Mesenchymal stem cell (in vitro differentiated cells and primary cell): ENCODE measurements around the gene WNT5B.

Experiments used
- DNase-seq: peaks from one replicate; pipeline ENCODE4 v3.0.0-alpha.2; 2013
- H2AFZ ChIP-seq: one replicate; pipeline ENCODE4 v1.6.1; 2013; ENCODE audit warnings: low read depth, mild to moderate bottlenecking, control low read depth, inconsistent platforms, low read length, moderate library complexity
- H2AK5ac ChIP-seq: 2 replicates; pipeline ENCODE4 v1.6.1; 2013; ENCODE audit warnings: low read length, moderate library complexity, mild to moderate bottlenecking, inconsistent platforms; ENCODE audit not compliant: severe bottlenecking
- H2BK120ac ChIP-seq: one replicate; pipeline ENCODE4 v1.6.1; 2013; ENCODE audit warnings: low read depth, mild to moderate bottlenecking, inconsistent platforms, low read length, moderate library complexity
- H2BK12ac ChIP-seq, 2 experiments: one replicate each; pipeline ENCODE4 v1.6.1; 2013; ENCODE audit warnings: inconsistent platforms in 2 of 2, low read length in 2 of 2, mild to moderate bottlenecking in 2 of 2, moderate library complexity in 2 of 2, control low read depth in 1 of 2
- H2BK15ac ChIP-seq: one replicate; pipeline ENCODE4 v1.6.1; 2013; ENCODE audit warnings: mild to moderate bottlenecking, low read depth, inconsistent platforms; ENCODE audit not compliant: poor library complexity, severe bottlenecking
- H2BK5ac ChIP-seq: 2 replicates; pipeline ENCODE4 v1.6.1; 2013; ENCODE audit warnings: low read depth, mild to moderate bottlenecking, low read length, control low read depth, inconsistent platforms; ENCODE audit not compliant: poor library complexity, severe bottlenecking
- H3K14ac ChIP-seq, 2 experiments: one replicate each; pipeline ENCODE4 v1.6.1; 2013; ENCODE audit warnings: inconsistent platforms in 2 of 2, low read length in 2 of 2, control low read depth in 1 of 2, mild to moderate bottlenecking in 1 of 2, moderate library complexity in 1 of 2
- H3K18ac ChIP-seq, 2 experiments: one replicate each; pipeline ENCODE4 v1.6.1; 2013; ENCODE audit warnings: inconsistent platforms in 2 of 2, low read length in 2 of 2, control low read depth in 1 of 2, low read depth in 1 of 2, mild to moderate bottlenecking in 1 of 2
- H3K23ac ChIP-seq, 2 experiments: one replicate each; pipeline ENCODE4 v1.6.1; 2013; ENCODE audit warnings: inconsistent platforms in 2 of 2, low read length in 2 of 2, mild to moderate bottlenecking in 2 of 2, moderate library complexity in 2 of 2, control low read depth in 1 of 2
- H3K27ac ChIP-seq: 2 replicates; pipeline ENCODE4 v1.5.1; 2013; ENCODE audit warnings: mild to moderate bottlenecking, moderate library complexity, low read length, control low read depth, inconsistent platforms; ENCODE audit not compliant: poor library complexity, severe bottlenecking
- H3K27me3 ChIP-seq, 2 experiments: 2 replicates each; pipeline versions ENCODE4 v1.6.1 to v1.7.0; 2013; ENCODE audit warnings: low read length in 2 of 2, mild to moderate bottlenecking in 2 of 2, moderate library complexity in 2 of 2, control low read depth in 1 of 2, inconsistent platforms in 1 of 2; ENCODE audit not compliant: control insufficient read depth in 1 of 2, insufficient read depth in 1 of 2
- H3K36me3 ChIP-seq, 2 experiments: 2 replicates each; pipeline versions ENCODE4 v1.6.1 to v1.7.0; 2013; ENCODE audit warnings: low read length in 2 of 2, control low read depth in 1 of 2, inconsistent platforms in 1 of 2, low read depth in 1 of 2, mild to moderate bottlenecking in 1 of 2; ENCODE audit not compliant: insufficient read depth in 2 of 2, control insufficient read depth in 1 of 2
- H3K4ac ChIP-seq, 2 experiments: one replicate each; pipeline ENCODE4 v1.6.1; 2013; ENCODE audit warnings: inconsistent platforms in 2 of 2, low read length in 2 of 2, mild to moderate bottlenecking in 2 of 2, moderate library complexity in 2 of 2, control low read depth in 1 of 2, low read depth in 1 of 2
- H3K4me1 ChIP-seq: 2 replicates; pipeline ENCODE4 v1.6.1; 2013; ENCODE audit warnings: low read depth, low read length, control low read depth; ENCODE audit not compliant: control insufficient read depth, insufficient read depth
- H3K4me2 ChIP-seq: 2 replicates; pipeline ENCODE4 v1.6.1; 2013; ENCODE audit warnings: low read length, mild to moderate bottlenecking, inconsistent platforms; ENCODE audit not compliant: poor library complexity, severe bottlenecking
- H3K4me3 ChIP-seq, 2 experiments: 2 replicates each; pipeline versions ENCODE4 v1.5.1 to v1.7.0; 2013; ENCODE audit warnings: low read length in 2 of 2, mild to moderate bottlenecking in 2 of 2, control low read depth in 1 of 2, low read depth in 1 of 2; ENCODE audit not compliant: insufficient read depth in 1 of 2
- H3K79me1 ChIP-seq: replicated peaks from 2 replicates; pipeline ENCODE4 v1.6.1; 2013; ENCODE audit warnings: mild to moderate bottlenecking, control low read depth, low read length, inconsistent platforms; ENCODE audit not compliant: poor library complexity, severe bottlenecking
- H3K9ac ChIP-seq: 2 replicates; pipeline ENCODE4 v1.7.0; 2013; ENCODE audit warnings: mild to moderate bottlenecking, low read length, moderate library complexity
- H3K9me3 ChIP-seq: 2 replicates; pipeline ENCODE4 v1.7.0; 2013; ENCODE audit warnings: mild to moderate bottlenecking, low read length; ENCODE audit not compliant: control insufficient read depth
- H4K8ac ChIP-seq: one replicate; pipeline ENCODE4 v1.6.1; 2013; ENCODE audit warnings: inconsistent platforms, mild to moderate bottlenecking, low read length, moderate library complexity
- H4K91ac ChIP-seq: one replicate; pipeline ENCODE4 v1.6.1; 2013; ENCODE audit warnings: mild to moderate bottlenecking, low read length, inconsistent platforms
- WGBS: methylation state at CpG from one replicate; pipeline ENCODE4 v1.1.7; 2013; ENCODE audit warnings: mixed read lengths; 5-methylcytosine and 5-hydroxymethylcytosine counted together

Gene WNT5B

GRCh38 chr12:1644534-1645438 lies 15.8 kb downstream of the WNT5B start:
- peaks cover 7% of the 10 kb centered on the region for H3K79me1 ChIP-seq
- H3K36me3 ChIP-seq: peaks cover 36 to 55% of the 10 kb centered on the region in 2 experiments
- no peak overlapping the region for H4K91ac ChIP-seq
- no peak overlapping the region for H2BK12ac ChIP-seq
- no peak overlapping the region for H3K14ac ChIP-seq
- no peak overlapping the region for H2AK5ac ChIP-seq
- H3K4me1 ChIP-seq: peaks cover 5% of the 10 kb centered on the region
- no peak overlapping the region for H3K4me2 ChIP-seq
- H4K8ac ChIP-seq: no peak overlapping the region
- H2BK5ac ChIP-seq: no peak overlapping the region
- H3K4me3 ChIP-seq: peak overlapping the region in 1 of 2 experiments; percentile 55
- H3K27ac ChIP-seq: no peak overlapping the region
- 83% methylated on average over 15 of the region's 15 CpGs for WGBS
- no peak for DNase-seq
- no peak overlapping the region for H2BK120ac ChIP-seq
- H3K18ac ChIP-seq: no peak overlapping the region
- H3K27me3 ChIP-seq: no peaks in the 10 kb centered on the region
- H3K9me3 ChIP-seq: no peaks in the 10 kb centered on the region
- no peak overlapping the region for H3K23ac ChIP-seq
- H3K4ac ChIP-seq: no peak overlapping the region
- peak overlapping the region; percentile 77 for H3K9ac ChIP-seq
- no peak overlapping the region for H2AFZ ChIP-seq
- H2BK15ac ChIP-seq: no peak overlapping the region

GRCh38 chr12:1645819-1646218 lies 16.8 kb downstream of the WNT5B start:
- Histone ChIP-seq H3K14ac (no peak overlapping the region), H2BK12ac (no peak overlapping the region), H2BK5ac (no peak overlapping the region), H3K36me3 (peaks cover 29 to 45% of the 10 kb centered on the region in 2 experiments), H3K18ac (no peak overlapping the region), H2BK15ac (peak overlapping the region; percentile 19), H3K9ac (no peak overlapping the region), H4K91ac (no peak overlapping the region), H3K4me2 (no peak overlapping the region), H3K4me3 (no peak overlapping the region), H3K4ac (no peak overlapping the region), H2BK120ac (no peak overlapping the region), H3K4me1 (peaks cover 5% of the 10 kb centered on the region), H3K27ac (no peak overlapping the region), H4K8ac (no peak overlapping the region), H3K27me3 (no peaks in the 10 kb centered on the region), H3K23ac (no peak overlapping the region), H3K79me1 (peaks cover 5% of the 10 kb centered on the region), H2AK5ac (no peak overlapping the region), H3K9me3 (no peaks in the 10 kb centered on the region), H2AFZ (no peak overlapping the region)
- DNase-seq: no peak
- 98% methylated on average over 29 of the region's 29 CpGs for WGBS

- H3K4me2 ChIP-seq: no peak overlapping the region
These were observed 17.7 kb downstream of the WNT5B start for GRCh38 chr12:1646569-1647284.

GRCh38 chr12:1647285-1647669 lies 18.2 kb downstream of the WNT5B start:
- Histone ChIP-seq H3K23ac (no peak overlapping the region), H4K91ac (no peak overlapping the region), H3K9ac (no peak overlapping the region), H3K36me3 (peaks cover 28 to 51% of the 10 kb centered on the region in 2 experiments), H3K14ac (no peak overlapping the region), H3K27ac (no peak overlapping the region), H3K79me1 (peaks cover 5% of the 10 kb centered on the region), H2BK5ac (no peak overlapping the region), H2AK5ac (no peak overlapping the region), H2AFZ (no peak overlapping the region), H4K8ac (no peak overlapping the region), H3K9me3 (no peaks in the 10 kb centered on the region), H3K4me2 (no peak overlapping the region), H3K4me1 (peaks cover 5% of the 10 kb centered on the region), H2BK15ac (no peak overlapping the region), H2BK12ac (no peak overlapping the region), H2BK120ac (no peak overlapping the region), H3K4ac (no peak overlapping the region), H3K18ac (no peak overlapping the region), H3K4me3 (no peak overlapping the region), H3K27me3 (no peaks in the 10 kb centered on the region)
- DNase-seq: no peak
- 93% methylated on average over 3 of the region's 3 CpGs for WGBS

More at GRCh38 chr12:1646569-1647284, 17.7 kb downstream of the WNT5B start:
- Histone ChIP-seq H2BK15ac (no peak overlapping the region), H2BK12ac (no peak overlapping the region), H2AK5ac (no peak overlapping the region), H3K9ac (no peak overlapping the region), H3K79me1 (peaks cover 5% of the 10 kb centered on the region), H2AFZ (no peak overlapping the region), H3K4me3 (no peak overlapping the region), H4K91ac (no peak overlapping the region), H3K36me3 (peaks cover 29 to 48% of the 10 kb centered on the region in 2 experiments), H3K9me3 (no peaks in the 10 kb centered on the region), H3K27ac (no peak overlapping the region), H4K8ac (no peak overlapping the region), H2BK5ac (no peak overlapping the region), H2BK120ac (no peak overlapping the region), H3K27me3 (no peaks in the 10 kb centered on the region), H3K23ac (no peak overlapping the region), H3K18ac (no peak overlapping the region), H3K14ac (peak overlapping the region in 1 of 2 experiments; percentile 18), H3K4ac (no peak overlapping the region), H3K4me1 (peaks cover 5% of the 10 kb centered on the region)
- WGBS: 91% methylated on average over 21 of the region's 21 CpGs
- DNase-seq: no peak
